NCI-H2107 treated with DMSO at 0.1 percent for 48 hours (cell line): ENCODE data around the gene ADGRG1.
"Not testable (repeated sequence)": the region's sequence is repeated elsewhere in the genome, so short reads cannot be mapped to it uniquely, and the experiment has no call there.

Experiments used
- DNase-seq: peaks from one replicate; lab custom pipeline; 2025; ENCODE audit not compliant: unreplicated experiment; lab: John Stamatoyannopoulos, UW

The ADGRG1 gene

GRCh38 chr16:57663917-57664661 lies 35.7 kb downstream of the ADGRG1 start:
- DNase-seq: no peak

GRCh38 chr16:57664662-57665025 lies 36.2 kb downstream of the ADGRG1 start:
- no peak for DNase-seq

- no peak for DNase-seq
These were observed 37.1 kb downstream of the ADGRG1 start for GRCh38 chr16:57665541-57665940.

- no peak for DNase-seq
These were observed 38.1 kb downstream of the ADGRG1 start for GRCh38 chr16:57666353-57667047.

- no peak for DNase-seq
These were observed 38.7 kb downstream of the ADGRG1 start for GRCh38 chr16:57667048-57667525.

GRCh38 chr16:57667526-57668262 lies 39.3 kb downstream of the ADGRG1 start:
- DNase-seq: no peak

GRCh38 chr16:57668263-57668571 lies 39.8 kb downstream of the ADGRG1 start, which contains the start of gene ADGRG3:
TSS of gene ADGRG3 (plus strand) at chr16:57668306. CDS start at chr16:57668348, 42 bp downstream.
- DNase-seq: no peak

GRCh38 chr16:57668630-57669475 lies 40.4 kb downstream of the ADGRG1 start:
- no peak for DNase-seq

GRCh38 chr16:57669476-57670162 lies 41.2 kb downstream of the ADGRG1 start:
- DNase-seq: no peak

- DNase-seq: no peak
These were observed 41.8 kb downstream of the ADGRG1 start for GRCh38 chr16:57670196-57670595.

- not testable (repeated sequence) for DNase-seq
These were observed 43.0 kb downstream of the ADGRG1 start for GRCh38 chr16:57671451-57671850.

GRCh38 chr16:57672416-57672815 lies 44.0 kb downstream of the ADGRG1 start:
- DNase-seq: no peak

GRCh38 chr16:57672824-57673223 lies 44.4 kb downstream of the ADGRG1 start:
- DNase-seq: no peak

- no peak for DNase-seq
These were observed 47.5 kb downstream of the ADGRG1 start for GRCh38 chr16:57675741-57676551.

GRCh38 chr16:57676553-57677085 lies 48.2 kb downstream of the ADGRG1 start:
- no peak for DNase-seq

- DNase-seq: no peak
These were observed 49.4 kb downstream of the ADGRG1 start for GRCh38 chr16:57677622-57678369.

GRCh38 chr16:57679016-57679415 lies 50.6 kb downstream of the ADGRG1 start:
- no peak for DNase-seq

GRCh38 chr16:57679767-57680482 lies 51.5 kb downstream of the ADGRG1 start:
- DNase-seq: no peak
